GM04504 (cell line): ENCODE results near the gene RAD51B.

Experiments
- DNase-seq: peaks from one replicate; pipeline ENCODE4 v3.0.0-alpha.2; 2012; ENCODE audit warnings: low read depth

The RAD51B gene

DNA sequence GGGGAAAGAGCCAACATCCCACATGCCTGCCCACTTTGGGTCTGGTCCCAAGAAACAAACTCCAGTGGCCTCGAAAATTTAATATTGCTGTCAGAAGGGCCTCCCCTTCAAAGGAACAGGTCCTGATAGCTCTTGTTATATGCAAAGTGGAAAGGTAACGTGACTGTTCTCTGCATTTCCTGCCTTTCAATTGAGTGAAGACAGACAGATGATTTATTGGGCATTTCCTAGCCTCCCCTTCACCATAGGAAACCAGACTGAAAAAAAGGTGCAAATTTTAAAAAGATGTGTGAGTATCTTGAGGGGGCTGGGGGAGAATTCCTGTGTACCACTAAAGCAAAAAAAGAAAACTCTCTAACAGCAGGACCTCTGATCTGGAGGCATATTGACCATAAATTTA, 738.1 kb downstream of the RAD51B start:
- DNase-seq = no peak

DNA sequence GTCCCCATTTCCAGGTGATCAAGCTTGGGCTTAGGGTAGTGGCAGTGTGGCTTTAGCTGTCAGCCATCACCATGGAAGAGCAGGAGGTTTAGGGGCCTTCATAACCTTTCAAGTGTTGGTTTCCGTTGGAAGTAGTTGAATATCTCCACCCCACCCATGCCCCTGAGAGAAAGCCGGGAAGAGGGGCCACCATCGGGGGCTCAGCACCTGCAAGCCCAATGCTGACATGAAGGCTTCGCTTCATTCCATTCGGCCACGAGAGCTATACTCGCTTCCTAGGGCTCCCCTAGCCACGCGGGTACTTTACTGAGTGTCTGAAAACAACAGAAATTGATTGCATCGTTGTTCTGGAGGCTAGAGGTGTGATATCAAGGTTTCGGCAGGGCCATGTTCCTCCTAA, 738.5 kb downstream of the RAD51B start:
- DNase-seq = no peak

DNA sequence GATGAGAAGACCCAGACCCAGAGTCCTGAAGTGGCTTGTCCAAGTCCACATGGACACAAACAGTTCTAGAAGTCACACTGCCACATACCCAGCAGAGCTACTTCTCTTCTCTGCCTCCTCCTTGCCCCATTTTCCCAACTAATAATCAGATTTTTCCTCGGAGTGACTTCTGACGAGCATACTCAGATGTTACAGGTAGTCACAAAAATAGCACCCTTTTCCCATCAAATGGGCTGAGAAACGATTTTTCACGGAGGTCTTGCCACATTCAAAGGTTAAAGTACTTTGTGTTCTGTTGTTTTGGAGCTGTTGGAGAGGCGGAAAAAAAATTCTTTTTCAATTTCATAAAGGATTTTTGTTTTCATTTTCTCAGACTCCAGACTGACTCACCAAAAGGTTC, 740.4 kb downstream of the RAD51B start:
- DNase-seq = no peak

DNA sequence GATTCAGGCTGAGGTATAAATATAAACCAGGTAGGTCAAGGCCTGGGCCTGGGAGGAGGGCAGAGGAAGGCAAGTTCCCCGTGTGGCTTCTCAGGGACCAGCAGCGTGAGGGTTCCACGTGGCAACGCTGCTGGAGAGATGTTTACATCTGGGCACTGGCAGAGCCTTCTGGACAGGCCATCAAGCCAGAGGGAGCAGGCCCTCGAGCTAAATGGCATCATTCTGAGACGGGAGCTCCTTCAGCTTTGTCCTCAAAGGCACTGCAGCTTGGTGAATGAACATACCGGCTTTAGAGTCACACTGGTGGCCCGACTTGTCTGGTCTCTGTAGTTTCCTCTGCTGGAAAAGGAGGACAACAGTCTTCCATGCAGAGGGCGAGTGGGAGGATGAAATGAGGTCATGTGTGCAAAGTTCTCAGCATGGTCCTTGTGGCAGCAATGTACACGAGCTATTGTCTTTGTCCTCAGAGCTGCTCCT, 742.0 kb downstream of the RAD51B start:
- DNase-seq = no peak

DNA sequence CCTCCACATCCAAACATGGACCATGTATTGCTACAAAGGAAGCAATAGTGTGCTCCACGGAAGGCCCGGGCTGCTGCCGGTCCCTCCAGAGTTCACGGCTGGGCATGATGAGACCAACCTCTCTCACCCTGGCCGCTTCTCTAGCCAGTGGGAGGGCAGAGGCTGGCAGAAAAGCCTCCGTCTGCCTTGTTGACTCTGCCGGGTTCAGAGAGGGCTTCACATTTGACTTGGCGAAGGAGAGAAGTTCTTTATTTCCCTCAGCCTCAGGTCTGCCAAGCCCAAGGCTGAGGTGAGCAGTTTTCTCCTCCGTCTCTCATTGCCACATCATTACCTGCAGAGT, 743.3 kb downstream of the RAD51B start:
- no peak for DNase-seq

DNA sequence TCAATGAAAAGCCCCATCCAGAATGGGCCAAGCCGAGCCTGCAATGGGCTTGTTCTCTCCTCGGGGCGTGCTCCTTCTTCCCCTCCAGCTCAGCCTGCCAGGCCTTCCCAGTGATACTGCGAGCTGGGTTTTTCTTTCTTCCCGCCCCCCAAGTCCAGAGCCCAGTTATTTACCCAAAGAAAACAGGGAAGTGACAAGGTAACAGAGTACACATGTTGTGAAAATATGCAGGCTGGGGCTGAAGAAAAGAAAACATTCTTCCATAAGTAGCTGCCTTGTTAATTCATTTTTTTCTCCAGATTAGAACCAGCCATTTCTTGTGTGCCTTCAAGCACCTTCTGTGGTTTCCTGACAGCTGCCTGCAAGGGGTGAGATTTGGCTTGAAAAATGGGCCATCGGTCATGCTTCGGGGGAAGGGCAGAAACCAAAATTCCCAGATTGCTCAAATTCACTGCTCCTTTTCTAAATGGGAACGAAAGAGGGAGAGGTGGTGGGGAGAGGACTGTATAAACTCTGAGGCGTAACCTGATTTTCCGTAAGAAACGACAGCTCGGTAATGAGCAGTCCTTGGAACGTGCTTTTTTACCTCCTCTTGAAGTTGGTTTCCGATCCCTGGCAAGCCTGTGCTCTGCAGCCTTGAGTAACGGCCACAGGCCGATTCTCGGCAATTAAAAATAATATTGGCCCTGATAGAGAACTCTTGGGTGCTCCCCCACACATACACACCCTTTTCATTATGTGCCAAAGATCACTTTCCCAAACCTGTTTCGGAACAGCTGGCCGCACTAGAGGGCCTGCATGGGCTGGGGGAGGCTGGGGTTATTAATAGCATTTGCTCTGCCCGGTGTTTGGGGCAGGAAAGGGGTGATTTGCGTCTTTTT, 743.9 kb downstream of the RAD51B start:
- DNase-seq = no peak

DNA sequence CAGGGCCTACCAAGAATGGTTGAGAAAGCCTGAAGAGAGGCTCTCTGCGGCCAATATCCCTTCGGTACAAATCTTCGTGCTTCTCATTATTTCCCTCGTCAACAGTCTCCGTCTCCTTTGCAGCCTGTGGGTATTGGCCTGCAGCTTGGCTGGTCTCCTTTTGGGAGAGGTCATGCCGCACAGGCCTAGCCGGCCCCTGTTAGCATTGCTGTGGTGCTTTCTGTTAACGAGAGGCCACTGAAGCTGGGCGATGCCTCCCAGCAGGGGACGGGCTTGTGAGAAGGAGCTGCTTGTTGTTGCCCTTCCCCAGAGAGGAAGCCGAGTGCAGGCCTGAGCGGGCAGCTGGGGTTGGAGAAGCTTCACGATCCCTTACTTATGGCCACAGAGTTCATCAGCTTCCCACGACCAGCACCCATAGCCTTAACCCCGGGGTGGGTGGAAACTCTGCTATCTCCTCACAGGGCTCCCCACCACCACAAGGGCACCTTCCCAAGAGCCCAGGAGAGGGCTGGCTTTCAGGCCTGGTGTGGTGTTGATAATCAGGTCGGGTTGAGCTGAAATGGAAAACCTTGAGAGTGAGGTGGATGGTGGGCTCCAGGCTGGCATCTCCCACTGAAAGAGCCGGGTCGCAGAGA, 744.7 kb downstream of the RAD51B start:
- no peak for DNase-seq

DNA sequence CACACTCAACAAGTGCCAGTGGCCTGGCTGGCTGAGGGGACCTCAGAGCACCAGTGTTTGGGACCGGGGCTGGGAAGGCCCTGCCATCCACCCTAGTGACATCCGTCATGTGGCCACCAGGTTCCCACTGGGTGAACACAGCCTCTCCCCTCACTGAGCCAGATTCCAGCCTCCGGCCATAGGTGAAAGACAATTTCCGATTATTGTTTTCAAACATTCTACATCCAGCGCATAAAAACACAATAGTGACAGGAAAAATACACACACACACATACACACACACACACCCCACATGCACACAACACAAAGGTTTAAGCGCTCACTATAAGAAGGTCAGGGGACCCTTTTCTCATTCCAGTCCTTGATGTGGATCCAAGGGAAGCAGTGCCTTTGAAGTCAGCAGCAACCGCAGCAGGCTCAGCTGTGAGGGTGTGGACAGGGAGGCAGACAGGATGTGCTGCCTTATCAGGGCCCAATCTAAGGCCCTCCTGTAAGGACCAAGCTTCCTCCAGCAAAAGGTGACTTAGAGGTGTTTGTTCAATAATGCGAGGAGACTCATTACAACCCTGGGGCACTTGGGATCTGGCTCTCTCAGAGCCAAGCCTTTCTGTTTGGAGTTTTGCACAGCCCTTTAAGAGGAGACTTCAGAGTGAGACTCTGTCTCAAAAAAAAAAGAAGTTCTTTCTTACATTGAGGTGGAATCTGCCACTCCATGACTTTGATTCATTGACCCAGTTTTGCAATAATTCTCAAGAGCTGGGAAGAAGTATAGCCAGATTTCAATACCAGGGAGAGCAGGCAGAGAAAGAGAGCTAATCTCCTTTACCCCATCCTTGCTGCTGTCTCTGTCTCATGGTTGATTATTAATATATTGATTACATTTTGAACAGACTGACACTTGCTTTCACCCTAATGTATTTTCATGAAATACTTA, 745.5 kb downstream of the RAD51B start:
- DNase-seq = no peak

DNA sequence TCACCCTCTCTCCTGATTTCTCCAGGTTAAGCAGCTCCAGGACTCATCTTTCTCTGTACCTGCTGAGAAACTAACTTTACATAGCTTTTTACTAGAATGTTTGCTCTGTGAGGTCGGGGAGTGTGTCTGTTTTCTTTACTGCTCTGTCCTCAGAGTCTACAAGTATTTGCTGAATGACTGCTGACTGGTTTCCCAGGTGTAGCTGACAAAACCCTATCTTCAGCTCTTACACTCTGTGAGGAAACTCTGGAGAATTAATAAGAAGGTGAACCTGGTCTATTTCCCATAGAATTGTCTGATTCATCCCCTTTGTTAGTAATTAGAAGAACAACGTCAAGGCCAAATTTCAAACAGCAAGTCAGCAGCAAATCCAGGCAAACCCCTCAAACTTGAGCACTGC, 746.5 kb downstream of the RAD51B start:
- DNase-seq = no peak

DNA sequence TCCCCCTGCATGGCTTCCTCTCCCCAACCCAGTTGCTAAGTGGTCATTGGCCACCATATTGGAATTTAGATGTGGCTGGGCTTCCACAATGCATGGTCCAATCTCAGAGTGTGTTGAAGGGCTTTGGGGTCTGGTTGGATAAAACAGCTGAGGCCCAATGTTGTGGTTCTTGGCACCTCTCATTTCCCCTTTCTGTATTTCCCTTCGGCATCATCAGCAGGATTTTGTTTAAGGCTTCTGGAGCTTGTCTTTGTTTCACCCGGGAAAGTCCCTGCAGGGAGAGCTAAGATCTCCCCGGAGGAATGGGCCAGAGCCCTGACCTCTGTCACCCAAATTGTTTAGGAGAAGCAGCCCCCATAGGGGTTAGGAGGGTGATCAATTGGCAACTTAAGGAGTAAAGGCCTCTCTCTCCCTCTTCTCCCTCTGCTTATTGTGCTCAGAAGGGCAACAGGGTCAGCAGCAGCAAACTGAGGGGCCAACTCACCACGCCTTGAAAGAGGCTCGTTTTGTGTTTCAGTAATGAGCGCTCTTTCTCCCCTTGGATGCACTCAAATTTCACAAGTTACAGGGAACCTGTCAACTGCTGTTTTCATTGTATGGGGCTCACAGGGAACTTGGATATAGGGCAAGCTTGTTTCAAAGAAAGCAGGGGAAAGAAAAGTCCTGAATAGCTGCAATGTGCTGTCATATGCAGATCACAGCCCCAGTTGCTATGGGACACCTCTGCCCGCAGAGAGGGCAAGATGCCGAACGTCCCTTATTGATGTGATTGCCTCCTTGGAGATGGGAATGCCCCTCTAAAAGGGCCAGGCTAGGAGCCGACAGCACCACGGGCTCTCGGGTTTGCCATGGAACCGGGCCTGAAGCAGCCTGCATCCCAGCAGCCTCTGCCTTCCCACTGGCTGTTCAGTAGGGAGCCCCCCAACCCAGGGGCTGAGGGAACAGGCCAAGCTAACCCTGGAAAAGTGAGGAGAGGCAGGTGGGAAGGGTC, 749.6 kb downstream of the RAD51B start:
- DNase-seq = no peak

DNA sequence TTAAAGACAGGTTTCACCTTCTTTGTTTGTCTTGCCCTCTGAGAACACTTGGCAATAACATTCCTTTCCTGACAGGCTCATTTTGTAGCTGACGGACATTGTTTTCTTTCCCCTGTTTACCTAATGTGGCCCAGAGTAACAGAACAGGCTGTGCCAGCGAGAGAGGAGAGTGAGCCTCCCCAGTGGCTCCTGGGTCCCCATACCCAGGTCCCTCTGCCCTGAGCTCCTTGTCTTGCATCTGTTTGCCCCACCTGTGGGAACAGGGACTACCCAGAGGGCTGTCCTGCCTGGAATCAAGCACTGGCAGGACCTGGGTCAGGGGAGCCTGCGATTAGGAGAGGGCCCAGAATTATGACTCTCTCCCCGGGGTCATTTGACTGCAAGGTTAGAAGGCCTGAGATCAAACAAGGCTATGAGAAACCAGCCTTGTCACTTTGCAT, 750.4 kb downstream of the RAD51B start:
- no peak for DNase-seq

DNA sequence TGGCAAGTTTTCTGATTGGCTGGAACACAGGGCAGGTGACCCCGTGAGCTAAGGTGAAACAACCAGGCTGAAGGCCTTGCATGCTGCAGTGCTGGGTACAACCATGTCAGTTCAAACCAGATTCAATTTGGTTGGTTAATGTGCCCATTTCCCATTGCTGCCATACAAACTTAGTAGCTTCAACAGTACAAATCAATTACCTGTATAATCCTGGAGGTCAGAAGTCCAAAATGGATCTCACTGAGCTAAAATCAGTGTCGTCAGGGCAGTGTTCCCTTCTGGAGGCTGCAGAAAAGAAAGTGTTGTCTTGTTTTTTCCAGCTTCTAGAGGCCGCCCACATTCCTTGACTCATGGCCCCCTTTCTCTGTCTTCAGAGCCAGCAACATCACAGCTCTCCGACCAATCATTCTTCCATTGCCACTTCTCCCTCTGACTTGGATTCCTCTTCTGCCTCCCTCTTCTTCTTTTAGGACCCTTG, 751.6 kb downstream of the RAD51B start:
- no peak for DNase-seq

DNA sequence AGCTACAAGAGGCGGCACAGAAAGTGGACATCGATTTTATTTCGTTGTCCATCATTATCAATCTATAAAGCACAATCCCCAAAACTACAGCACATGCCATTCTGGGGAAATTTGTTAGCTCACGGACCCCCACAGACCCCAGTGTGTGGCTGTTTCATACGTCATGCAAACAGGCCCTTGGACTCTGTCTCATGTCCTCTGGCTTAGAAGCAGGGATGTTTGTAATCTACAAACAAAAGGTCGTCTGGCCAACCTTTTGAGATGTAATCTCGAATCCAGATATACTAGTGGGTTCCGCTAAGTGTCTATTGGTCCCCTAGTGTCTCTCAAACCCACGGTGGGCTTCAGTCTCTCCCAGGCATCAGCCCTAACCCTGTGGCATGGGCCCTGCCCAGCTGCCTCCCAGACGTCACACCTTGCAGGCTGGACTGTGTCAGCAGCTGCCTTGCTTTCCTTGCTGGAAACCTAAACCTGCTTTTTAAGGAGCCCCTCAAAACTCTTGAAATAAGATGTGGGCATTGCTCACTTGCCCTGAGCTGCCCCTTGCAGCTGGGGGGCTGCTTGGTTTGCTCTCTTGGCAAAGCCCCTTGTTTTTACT, 752.4 kb downstream of the RAD51B start:
- DNase-seq = no peak

DNA sequence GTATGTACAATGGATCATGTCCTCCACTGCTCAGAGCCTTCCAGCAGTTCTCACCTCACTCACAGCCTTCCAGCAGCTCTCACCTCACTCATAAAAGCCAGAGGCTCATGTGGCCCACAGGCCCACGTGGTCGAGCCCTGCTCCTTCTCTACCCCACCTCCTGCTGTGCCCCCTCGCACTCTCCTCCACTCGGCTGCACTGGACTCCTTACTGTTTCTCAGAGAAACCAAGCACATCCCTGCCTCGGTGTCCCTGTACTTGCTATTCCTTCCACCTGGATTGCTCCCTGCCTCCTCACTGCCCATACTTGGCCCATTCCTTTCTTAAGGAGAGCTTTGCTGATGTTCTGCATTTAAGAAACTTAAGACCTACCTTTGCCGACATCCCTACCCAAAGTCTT, 753.5 kb downstream of the RAD51B start:
- no peak for DNase-seq

DNA sequence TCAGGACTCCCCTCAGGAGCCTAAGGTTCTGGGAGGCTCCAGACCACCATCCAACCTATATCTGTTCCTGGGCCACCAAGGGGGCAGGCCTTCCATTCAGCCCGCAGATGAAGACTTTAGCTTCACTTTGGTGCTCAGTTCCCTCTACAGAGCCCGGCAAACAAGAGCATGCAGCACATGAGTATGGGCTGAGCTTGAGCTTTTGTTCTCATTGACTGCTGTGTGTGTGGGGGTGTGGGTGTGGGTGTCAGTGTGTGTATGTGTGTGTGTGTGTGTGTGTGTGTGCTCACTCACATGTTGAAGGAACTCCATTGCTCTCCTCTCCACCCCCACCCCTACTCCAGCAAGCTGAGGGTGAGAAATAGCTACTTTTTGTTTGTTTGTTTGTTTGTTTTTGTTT, 754.1 kb downstream of the RAD51B start:
- no peak for DNase-seq

DNA sequence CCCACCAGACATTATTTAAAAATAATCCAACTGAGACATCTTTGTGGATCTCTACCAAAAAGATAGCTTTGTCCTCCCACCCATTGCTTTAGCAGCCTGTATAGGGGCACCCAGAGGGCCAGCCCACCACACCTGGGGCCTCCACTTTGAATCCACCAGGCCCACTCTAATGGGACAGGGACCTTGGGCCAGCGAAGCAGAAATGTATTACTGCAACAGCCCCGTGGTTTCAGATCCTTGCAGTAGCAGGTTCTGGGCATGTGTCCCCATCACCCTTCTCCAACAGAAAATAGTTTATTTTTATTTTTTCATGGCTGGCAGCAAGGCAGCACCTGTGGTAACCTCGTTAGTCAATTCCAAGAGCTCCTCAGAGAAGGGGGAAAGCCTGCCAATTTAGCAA, 754.9 kb downstream of the RAD51B start:
- DNase-seq = no peak

DNA sequence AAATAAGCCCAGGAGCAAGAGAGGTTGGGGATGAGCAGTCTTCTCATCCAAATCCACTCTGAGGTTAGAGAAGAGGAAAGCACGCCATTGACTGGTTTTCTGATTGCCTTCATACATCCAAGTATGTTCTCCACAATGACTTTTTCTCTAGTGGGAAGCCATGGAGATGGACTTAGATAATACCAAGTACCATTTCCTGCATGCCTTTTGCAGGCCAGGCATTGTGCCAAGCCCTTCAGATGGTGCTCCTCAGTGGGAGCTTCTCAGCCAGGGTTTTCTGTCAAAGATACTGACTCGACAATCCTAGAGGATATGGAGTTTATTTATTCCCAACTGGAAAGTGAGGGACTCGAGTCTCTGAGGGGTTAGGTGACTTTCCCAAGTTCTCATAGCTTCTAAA, 755.3 kb downstream of the RAD51B start:
- no peak for DNase-seq

DNA sequence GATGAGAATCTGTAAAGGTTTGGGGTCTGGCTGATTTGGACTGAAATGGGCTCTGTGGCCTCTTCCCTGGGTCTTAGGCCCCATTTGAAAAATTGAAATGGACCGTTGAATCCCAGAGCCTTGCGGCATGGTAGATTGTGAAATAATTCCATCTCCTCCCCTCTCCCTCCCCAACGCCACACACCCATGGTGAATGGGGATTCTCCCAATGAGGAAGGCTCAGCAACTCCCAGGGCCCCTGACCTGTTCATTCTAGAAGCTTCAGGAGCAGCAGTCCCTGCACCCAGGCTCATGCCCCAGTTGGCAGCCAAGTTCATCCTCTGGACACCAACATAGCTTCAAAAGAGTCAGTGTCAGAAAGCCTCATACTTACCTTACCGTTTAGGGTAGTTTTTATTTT, 755.8 kb downstream of the RAD51B start:
- no peak for DNase-seq

DNA sequence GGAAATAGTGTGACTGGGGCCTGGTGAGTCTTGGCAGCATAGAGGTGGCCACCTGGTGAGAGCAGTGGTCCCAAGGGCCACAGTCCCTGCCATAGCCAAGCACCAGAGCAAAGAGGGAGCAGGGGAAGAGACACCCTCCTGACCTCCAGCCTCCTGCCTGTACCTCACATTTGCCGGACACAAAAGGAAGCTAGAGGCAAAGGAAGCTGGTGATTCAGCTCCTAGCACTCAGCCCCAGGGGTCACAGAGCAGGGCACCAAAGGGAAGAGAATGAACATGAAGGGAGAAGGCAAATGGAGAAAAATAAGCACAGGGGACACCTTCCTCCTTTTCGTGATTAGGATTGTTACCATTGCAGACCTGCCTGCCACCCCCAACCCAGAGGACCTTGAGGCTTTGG, 756.5 kb downstream of the RAD51B start:
- DNase-seq = no peak

DNA sequence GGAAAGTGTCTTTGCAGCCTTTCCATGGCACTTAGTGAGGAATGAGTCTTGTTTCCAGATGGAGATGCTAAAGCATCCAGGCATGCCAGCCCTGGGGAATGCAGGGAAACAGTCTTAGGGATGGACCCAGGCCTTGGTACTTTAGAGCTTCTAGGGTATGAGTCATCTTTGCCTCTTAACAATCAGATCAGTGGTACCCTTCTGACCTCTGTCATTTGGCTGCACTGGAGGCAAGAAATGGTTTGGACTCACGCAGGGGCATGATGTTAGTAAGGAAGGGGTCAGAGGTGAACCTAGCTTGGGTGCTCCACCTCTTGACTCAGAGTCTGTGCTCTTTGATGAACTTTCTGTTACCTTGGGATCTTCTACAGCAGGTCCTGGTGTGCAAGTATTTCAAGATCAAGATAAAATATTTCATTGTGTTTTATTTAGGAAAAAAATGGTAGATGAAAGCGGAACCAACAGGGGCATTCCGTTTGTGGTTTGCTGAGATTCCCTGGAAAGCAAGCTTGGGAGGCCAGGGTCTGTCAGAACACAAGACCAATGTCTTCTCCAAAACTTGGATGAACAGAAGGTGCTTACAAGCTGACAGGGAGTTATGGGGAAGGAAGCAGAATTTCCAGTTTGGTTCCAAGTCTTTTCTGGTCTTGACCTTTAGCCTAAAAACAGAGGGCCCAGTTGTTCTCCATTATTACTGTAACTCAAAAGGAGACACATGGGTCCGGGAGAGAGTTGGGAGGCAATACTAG, 757.1 kb downstream of the RAD51B start:
- no peak for DNase-seq
